Psoas muscle (tissue), 8 donors: ENCODE data around the gene SUMF2. TPM values are rescaled to one million over a fixed set of nuclear protein-coding genes. Genes with fewer than 3 reads are reported as not detected.
"Not testable (repeated sequence)": the region's sequence is repeated elsewhere in the genome, so short reads cannot be mapped to it uniquely, and the experiment has no call there.

ENCODE experiments used
- ATAC-seq, 4 donors: fragments of 200-7000 bp; cut with Tn5 transposase; one replicate each; pipeline ENCODE4 v1.9.1; 2020; ENCODE audit warnings: moderate library complexity in 3 of 4, mild to moderate bottlenecking in 2 of 4
- DNase-seq, 2 donors: peaks; one replicate each; pipeline ENCODE4 v3.0.0-alpha.2; 2020
- H3K27ac ChIP-seq: fragments of 200-600 bp; one replicate; pipeline ENCODE4 v1.8.0; 2022
- H3K27me3 ChIP-seq, 3 donors: fragments of 200-600 bp in 1 of 3; one replicate each; pipeline versions ENCODE4 v1.6.1 to v1.8.0; 2013 to 2022; ENCODE audit warnings: low read length in 2 of 3, mild to moderate bottlenecking in 2 of 3, moderate library complexity in 1 of 3; ENCODE audit not compliant: insufficient read depth in 3 of 3
- H3K36me3 ChIP-seq, 2 donors: fragments of 200-600 bp in 1 of 2; one replicate each; pipeline versions ENCODE4 v1.6.1 to v1.8.0; 2013 to 2022; ENCODE audit warnings: low read depth in 1 of 2, mild to moderate bottlenecking in 1 of 2, moderate library complexity in 1 of 2; ENCODE audit not compliant: insufficient read depth in 1 of 2
- H3K4me1 ChIP-seq: fragments of 200-600 bp; one replicate; pipeline ENCODE4 v1.8.0; 2022
- H3K4me3 ChIP-seq: fragments of 200-600 bp; one replicate; pipeline ENCODE4 v1.8.0; 2022; ENCODE audit warnings: mild to moderate bottlenecking
- H3K9me3 ChIP-seq: fragments of 200-600 bp; one replicate; pipeline ENCODE4 v1.8.0; 2022
- WGBS, 3 donors: extraction: QIAGEN DNeasy Blood & Tissue Kit; methylation state at CpG; one replicate each; pipeline versions ENCODE4 v1.1.6 to v1.1.7; 2013; 5-methylcytosine and 5-hydroxymethylcytosine counted together
- intact Hi-C, 2 donors: fragments of 100-400 bp; cut with DNase I; formaldehyde crosslinking; loops; one replicate each; pipeline versions ENCODE4 v1.11.0 to v1.14.2; 2022
- polyA plus RNA-seq, 3 donors: library from polyadenylated mRNA; stranded (reverse); fragments of 200-250 nt; gene quantifications; one replicate each; pipeline ENCODE4 v1.2.3, GENCODE V29; 2013
- total RNA-seq, 4 donors: library from RNA; stranded (reverse); fragmentation: NEBNext Ultra II Directional in 2 of 4; extraction: Animal tissue kit (Norgen Biotek cat#: 25700) in 2 of 4; gene quantifications; one replicate each; pipeline versions ENCODE4 v1.2.1 to v1.2.4, GENCODE V29; 2021 to 2023
- TF ChIP-seq, protein P1 (sequence below): fragments of 200-600 bp; IDR thresholded peaks from one replicate; pipeline ENCODE4 v1.8.0; 2022; ENCODE audit warnings: antibody characterized with exemption
- donor health status: healthy with polysubstance abuse.
- donor health status: DM: no; HTN: no; CAD: no; lungs with moderate emphysema.
- donor health status: Bipolar disorder and iron deficiency.
- donor health status: healthy.
- donor health status: DM: yes; HTN: yes; CAD: no.
- donor health status: DM: no; HTN: no; CAD: no.
- donor health status: DM: no; HTN: no; CAD: no.
- donor health status: DM: yes; HTN: yes; CAD: no.

SUMF2 gene
- total and polyA plus RNA-seq, 7 donors = 22.0 to 35.2 (median 26.8) TPM

DNA sequence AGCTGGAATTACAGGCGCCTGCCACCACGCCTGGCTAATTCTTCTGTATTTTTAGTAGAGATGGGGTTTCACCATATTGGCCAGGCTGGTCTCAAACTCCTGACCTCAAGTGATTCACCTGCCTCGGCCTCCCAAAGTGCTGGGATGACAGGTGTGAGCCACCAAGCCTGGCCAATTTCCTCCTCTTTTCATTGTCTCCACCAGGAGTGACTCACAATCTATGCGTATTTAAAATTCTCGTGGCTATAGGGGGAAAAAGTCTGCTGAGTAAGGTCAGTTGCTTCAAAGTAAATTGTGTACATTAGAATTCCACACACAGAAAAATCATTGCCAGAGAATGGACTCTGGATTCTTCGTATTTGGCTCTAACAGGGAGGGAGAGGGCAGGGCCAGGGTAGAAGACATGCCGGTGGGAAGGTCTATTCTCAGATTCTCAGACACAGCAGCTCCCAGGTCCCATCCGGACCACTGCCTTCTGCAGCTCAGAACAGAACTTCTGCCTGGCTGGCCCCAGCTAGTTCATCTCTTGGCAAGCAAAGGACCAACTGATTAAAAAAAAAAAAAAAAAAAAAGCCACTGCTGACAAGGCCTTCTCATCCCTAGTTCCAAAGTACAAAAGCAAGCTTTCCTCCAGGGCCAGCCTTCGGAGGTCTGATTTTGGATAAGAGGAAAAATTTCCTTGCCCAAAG lies 35.0 kb upstream of the SUMF2 start:
- peaks cover 0 to 27% of the 10 kb centered on the region in 2 donors for H3K36me3 ChIP-seq
- H3K27ac ChIP-seq = no peak overlapping the region
- DNase-seq (no peak), ATAC-seq (no peak)
- no peaks in the 10 kb centered on the region for H3K27me3 ChIP-seq
- no peaks in the 10 kb centered on the region for H3K9me3 ChIP-seq
- intact Hi-C loops = no loop called here
- no peak overlapping the region for H3K4me3 ChIP-seq
- 92 to 93% (median 93%) methylated on average over 9 of the region's 9 CpGs for WGBS, 3 donors
- TF ChIP-seq, protein P1, sequence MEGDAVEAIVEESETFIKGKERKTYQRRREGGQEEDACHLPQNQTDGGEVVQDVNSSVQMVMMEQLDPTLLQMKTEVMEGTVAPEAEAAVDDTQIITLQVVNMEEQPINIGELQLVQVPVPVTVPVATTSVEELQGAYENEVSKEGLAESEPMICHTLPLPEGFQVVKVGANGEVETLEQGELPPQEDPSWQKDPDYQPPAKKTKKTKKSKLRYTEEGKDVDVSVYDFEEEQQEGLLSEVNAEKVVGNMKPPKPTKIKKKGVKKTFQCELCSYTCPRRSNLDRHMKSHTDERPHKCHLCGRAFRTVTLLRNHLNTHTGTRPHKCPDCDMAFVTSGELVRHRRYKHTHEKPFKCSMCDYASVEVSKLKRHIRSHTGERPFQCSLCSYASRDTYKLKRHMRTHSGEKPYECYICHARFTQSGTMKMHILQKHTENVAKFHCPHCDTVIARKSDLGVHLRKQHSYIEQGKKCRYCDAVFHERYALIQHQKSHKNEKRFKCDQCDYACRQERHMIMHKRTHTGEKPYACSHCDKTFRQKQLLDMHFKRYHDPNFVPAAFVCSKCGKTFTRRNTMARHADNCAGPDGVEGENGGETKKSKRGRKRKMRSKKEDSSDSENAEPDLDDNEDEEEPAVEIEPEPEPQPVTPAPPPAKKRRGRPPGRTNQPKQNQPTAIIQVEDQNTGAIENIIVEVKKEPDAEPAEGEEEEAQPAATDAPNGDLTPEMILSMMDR = no peak
- peaks cover 7% of the 10 kb centered on the region for H3K4me1 ChIP-seq

DNA sequence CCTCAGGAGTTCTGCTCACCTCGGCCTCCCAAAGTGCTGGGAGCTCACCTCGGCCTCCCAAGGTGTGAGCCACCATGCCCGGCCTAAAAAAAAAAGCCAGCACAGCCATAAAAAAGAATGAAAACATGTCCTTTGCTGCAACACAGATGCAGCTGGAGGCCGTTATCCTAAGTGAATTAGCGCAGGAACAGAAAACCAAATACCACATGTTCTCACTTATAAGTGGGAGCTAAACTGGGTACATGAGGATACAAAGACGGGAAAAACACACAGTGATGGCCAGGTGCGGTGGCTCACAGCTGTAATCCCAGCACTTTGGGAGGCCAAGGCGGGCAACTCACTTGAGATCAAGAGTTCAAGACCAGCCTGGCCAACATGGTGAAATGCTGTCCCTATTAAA lies 33.7 kb upstream of the SUMF2 start:
- Histone ChIP-seq H3K4me3 (no peak overlapping the region), H3K36me3 (peaks cover 0 to 27% of the 10 kb centered on the region in 2 donors), H3K27me3 (no peaks in the 10 kb centered on the region), H3K27ac (no peak overlapping the region), H3K4me1 (peaks cover 7% of the 10 kb centered on the region), H3K9me3 (no peaks in the 10 kb centered on the region)
- DNase-seq (no peak), ATAC-seq (no peak)
- TF ChIP-seq, protein P1 = no peak
- WGBS, 3 donors = 95 to 99% (median 95%) methylated on average over 8 of the region's 8 CpGs
- intact Hi-C loops = no loop called here

DNA sequence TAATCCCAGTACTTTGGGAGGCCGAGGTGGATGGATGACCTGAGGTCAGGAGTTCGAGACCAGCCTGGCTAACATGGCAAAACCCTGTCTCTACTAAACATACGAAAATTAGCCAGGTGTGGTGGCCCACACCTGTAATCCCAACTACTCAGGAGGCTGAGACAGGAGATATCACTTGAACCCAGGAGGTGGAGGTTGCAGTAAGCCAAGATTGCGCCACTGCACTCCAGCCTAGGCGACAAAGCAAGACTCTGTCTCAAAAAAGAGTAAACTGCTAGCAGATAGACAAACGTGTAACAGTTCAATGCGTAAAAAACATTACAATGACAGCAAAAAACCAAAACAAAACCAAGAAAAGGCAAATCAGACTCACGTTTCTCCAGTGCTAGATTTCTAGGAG lies 32.5 kb upstream of the SUMF2 start:
- ATAC-seq, DNase-seq, H3K27ac ChIP-seq, intact Hi-C loops, H3K27me3 ChIP-seq, H3K4me1 ChIP-seq, H3K4me3 ChIP-seq, H3K9me3 ChIP-seq: not testable (repeated sequence)
- peaks cover 0 to 23% of the 10 kb centered on the region in 2 donors for H3K36me3 ChIP-seq
- 75 to 88% (median 87%) methylated on average over 8 of the region's 8 CpGs for WGBS, 3 donors

DNA sequence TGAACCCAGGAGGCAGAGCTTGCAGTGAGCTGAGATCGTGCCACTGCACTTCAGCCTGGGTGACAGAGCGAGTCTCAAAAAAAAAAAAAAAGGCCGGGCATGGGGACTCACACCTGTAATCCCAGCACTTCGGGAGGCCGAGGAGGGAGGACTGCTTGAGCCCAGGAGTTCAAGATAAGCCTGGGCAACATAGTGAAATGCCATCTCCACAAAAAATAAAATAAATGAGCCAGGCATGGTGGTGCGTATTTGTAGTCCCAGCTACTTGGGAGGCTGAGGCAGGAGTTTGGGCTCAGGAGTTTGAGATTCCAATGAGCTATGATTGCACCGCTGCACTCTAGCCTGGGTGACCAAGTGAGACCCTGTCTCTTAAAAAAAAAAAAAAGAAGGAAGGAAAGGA lies 31.5 kb upstream of the SUMF2 start:
- intact Hi-C loops = loop anchor here in 1 of 2 donors (2.0 kb wide), 1 partner anchor 34 kb away; no protein-coding TSS in a partner anchor

DNA sequence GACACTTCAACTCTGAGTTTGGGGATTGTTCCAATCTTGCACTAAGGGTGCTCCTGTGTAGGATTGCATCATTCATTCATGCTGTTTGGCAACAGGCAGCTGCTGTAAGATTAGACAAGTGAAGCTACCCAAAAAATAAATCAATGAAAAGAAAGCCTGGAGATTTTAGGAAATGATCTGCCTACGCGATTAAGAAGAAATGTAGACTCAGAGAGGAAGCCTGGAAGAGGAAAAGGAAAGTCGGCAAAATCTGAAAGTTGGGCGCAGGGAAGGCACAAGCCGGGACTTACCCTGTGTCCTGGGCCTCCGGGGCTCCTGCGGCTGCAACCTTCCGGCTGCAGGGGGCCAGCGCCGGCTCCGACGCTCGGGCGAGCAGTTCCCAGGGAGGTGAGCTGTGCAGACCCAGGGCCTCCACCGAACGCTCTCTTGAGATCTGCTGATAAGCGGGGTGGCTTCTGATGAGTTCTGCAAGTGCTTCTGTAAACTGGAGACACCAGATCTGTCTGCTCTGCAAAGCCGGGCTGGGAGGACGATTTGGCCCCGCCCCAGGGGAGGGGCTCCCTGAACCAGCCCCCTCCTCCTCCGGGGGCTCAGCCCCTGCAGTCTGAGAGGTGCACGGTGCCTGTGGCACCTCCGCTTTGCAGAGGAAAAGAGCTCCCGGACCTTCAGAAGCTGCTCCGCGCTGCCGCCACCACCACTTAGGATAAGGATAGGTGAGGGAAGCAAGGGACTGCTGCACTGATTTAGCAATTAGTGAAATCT lies 30.2 kb upstream of the SUMF2 start:
- Histone ChIP-seq H3K27me3 (no peaks in the 10 kb centered on the region), H3K4me3 (peak overlapping the region; percentile 78), H3K36me3 (peaks cover 0 to 18% of the 10 kb centered on the region in 2 donors), H3K4me1 (peaks cover 7% of the 10 kb centered on the region), H3K27ac (peak overlapping the region; percentile 41), H3K9me3 (no peaks in the 10 kb centered on the region)
- TF ChIP-seq, protein P1 = peak; percentile 10
- intact Hi-C loops = loop anchor here in 1 of 2 donors (2.0 kb wide), 1 partner anchor 33 kb away; no protein-coding TSS in a partner anchor
- ATAC-seq (peak; percentile 70 to 91 (median 87)), DNase-seq (peak; percentile 48 to 59)
- WGBS, 3 donors = 0 to 2% (median 1%) methylated on average over 27 of the region's 27 CpGs

More for the DNA sequence above, 31.5 kb upstream of the SUMF2 start:
- WGBS, 3 donors = 97 to 99% (median 98%) methylated on average over 7 of the region's 7 CpGs
- H3K36me3 ChIP-seq = peaks cover 0 to 23% of the 10 kb centered on the region in 2 donors
- DNase-seq, H3K9me3 ChIP-seq, H3K4me3 ChIP-seq, H3K4me1 ChIP-seq, H3K27me3 ChIP-seq, ATAC-seq, H3K27ac ChIP-seq: not testable (repeated sequence)
